HepG2 (cell line): Measurements from ENCODE around the gene ERICH6. TPM values are rescaled to one million over a fixed set of nuclear protein-coding genes. Genes with fewer than 3 reads are reported as not detected.

ENCODE experiments used
- ATAC-seq: fragments of 200-7000 bp; cut with Tn5 transposase; 3 replicates; pipeline ENCODE4 v1.9.1; 2020; ENCODE audit warnings: mild to moderate bottlenecking, moderate library complexity
- BruUV-seq: library from RNA; stranded (reverse); fragments of 400-500 nt; replicated peaks from 2 replicates; lab custom pipeline; 2021; lab: Mats Ljungman, UMichigan
- CTCF ChIA-PET: fragments of 300-600 bp; formaldehyde crosslinking; extraction: SDS; loops from one replicate; lab custom pipeline; 2021; ENCODE audit warnings: low total read pairs, inconsistent platforms, low intra/inter-chr PET ratio; lab: Yijun Ruan, JAX
- POLR2A ChIA-PET: fragments of 350-600 bp; sonication (Branson Sonifier 250); formaldehyde crosslinking; loops from one replicate; lab custom pipeline; 2020; ENCODE audit warnings: antibody characterized with exemption, inconsistent platforms; lab: Yijun Ruan, JAX
- DNase-seq: peaks from one replicate; pipeline ENCODE4 v3.0.0-alpha.2; 2015; ENCODE audit warnings: low spot score
- FAIRE-seq: peaks from 3 replicates; lab custom pipeline; 2011; peaks lifted over from hg19 to GRCh38; lab: Jason Lieb, UNC
- H2AFZ ChIP-seq: one replicate; pipeline ENCODE4 v1.6.1; 2011; ENCODE audit warnings: low read length, inconsistent platforms
- H3K27ac ChIP-seq: fragments of 300-600 bp; 3 replicates; pipeline ENCODE4 v1.8.0; 2011; ENCODE audit warnings: mixed run types, mild to moderate bottlenecking, mixed read lengths, low read length, inconsistent platforms; ENCODE audit not compliant: insufficient read depth; ENCODE audit errors: extremely low read length
- H3K27me3 ChIP-seq, 2 experiments: fragments of 200-600 bp in 1 of 2; 2 replicates in 1 of 2; 3 replicates in 1 of 2; pipeline versions ENCODE4 v1.6.0 to v1.8.0; 2011; ENCODE audit warnings: low read length in 2 of 2, mild to moderate bottlenecking in 2 of 2, moderate library complexity in 2 of 2, inconsistent platforms in 1 of 2; ENCODE audit not compliant: insufficient read depth in 2 of 2, control insufficient read depth in 1 of 2
- H3K36me3 ChIP-seq, 2 experiments: fragments of 200-600 bp in 1 of 2; replicated peaks in 1 of 2; 2 replicates in 1 of 2; 3 replicates in 1 of 2; pipeline versions ENCODE4 v1.5.1 to v1.8.0; 2011; ENCODE audit warnings: low read length in 2 of 2, inconsistent platforms in 1 of 2; ENCODE audit not compliant: insufficient read depth in 2 of 2, control insufficient read depth in 1 of 2
- H3K4me1 ChIP-seq: 2 replicates; pipeline ENCODE4 v1.5.1; 2012; ENCODE audit warnings: low read length, inconsistent platforms; ENCODE audit not compliant: insufficient read depth
- H3K4me2 ChIP-seq: 2 replicates; pipeline ENCODE4 v1.6.0; 2011; ENCODE audit warnings: low read depth, low read length, inconsistent platforms
- H3K4me3 ChIP-seq, 3 experiments: fragments of 200-600 bp in 1 of 3; sonication (generic), shearing (Covaris generic) in 1 of 3; replicated peaks in 1 of 3; 2 replicates each; pipeline ENCODE4 v1.5.1; 2011 to 2016; ENCODE audit warnings: low read length in 3 of 3, inconsistent platforms in 2 of 3, low read depth in 2 of 3, mild to moderate bottlenecking in 2 of 3, control low read depth in 1 of 3, mixed read lengths in 1 of 3; ENCODE audit not compliant: insufficient read depth in 1 of 3
- H3K79me2 ChIP-seq: one replicate; pipeline ENCODE4 v1.6.1; 2011; ENCODE audit warnings: low read length, inconsistent platforms; ENCODE audit not compliant: insufficient read depth
- H3K9ac ChIP-seq: 2 replicates; pipeline ENCODE4 v1.6.0; 2011; ENCODE audit warnings: mild to moderate bottlenecking, low read depth, low read length, inconsistent platforms; ENCODE audit not compliant: insufficient read depth
- H3K9me3 ChIP-seq: 2 replicates; pipeline ENCODE4 v1.5.1; 2012; ENCODE audit warnings: mild to moderate bottlenecking, low read length
- H4K20me1 ChIP-seq: 2 replicates; pipeline ENCODE4 v1.6.0; 2011; ENCODE audit warnings: inconsistent platforms, mild to moderate bottlenecking, low read length, moderate library complexity; ENCODE audit not compliant: insufficient read depth
- CCDC6 ChIP-seq: sonication (generic); formaldehyde crosslinking; IDR thresholded peaks from 2 replicates; pipeline ENCODE4 v1.8.1; 2022; ENCODE audit warnings: mild to moderate bottlenecking, missing genetic modification reagents, moderate library complexity
- HOXA3 ChIP-seq: sonication (generic); formaldehyde crosslinking; IDR thresholded peaks from 2 replicates; pipeline ENCODE4 v1.5.0; 2020; ENCODE audit warnings: missing genetic modification reagents
- HOXD1 ChIP-seq: sonication (generic); formaldehyde crosslinking; IDR thresholded peaks from 2 replicates; pipeline ENCODE4 v1.5.0; 2020; ENCODE audit warnings: missing genetic modification reagents
- NFE2 ChIP-seq: sonication (generic); formaldehyde crosslinking; IDR thresholded peaks from 2 replicates; pipeline ENCODE4 v1.4.0; 2020; ENCODE audit warnings: missing genetic modification reagents
- SYNCRIP ChIP-seq: fragments of 200-400 bp; formaldehyde crosslinking; IDR thresholded peaks from 2 replicates; pipeline ENCODE4 v1.6.1; 2018; ENCODE audit warnings: mild to moderate bottlenecking, low read depth, low read length; ENCODE audit not compliant: insufficient read depth
- TBL1XR1 ChIP-seq: fragments of 150-350 bp; IDR thresholded peaks from 2 replicates; pipeline ENCODE4 v1.6.1; 2014; ENCODE audit warnings: borderline replicate concordance, low read length; ENCODE audit not compliant: partially characterized antibody
- ZNF543 ChIP-seq: sonication (generic); formaldehyde crosslinking; IDR thresholded peaks from 2 replicates; pipeline ENCODE4 v1.4.0; 2020; ENCODE audit warnings: mild to moderate bottlenecking, missing genetic modification reagents
- ZNF607 ChIP-seq: sonication (generic); formaldehyde crosslinking; IDR thresholded peaks from 2 replicates; pipeline ENCODE4 v1.5.1; 2020; ENCODE audit warnings: missing genetic modification reagents, mild to moderate bottlenecking, borderline replicate concordance
- WGBS: methylation state at CpG from one replicate; pipeline ENCODE4 v1.1.6; 2017; ENCODE audit warnings: low lambda C conversion rate; 5-methylcytosine and 5-hydroxymethylcytosine counted together
- in situ Hi-C: cut with HindIII; loops from 2 replicates; pipeline ENCODE4 v1.10.0; 2017; ENCODE audit warnings: low pct_unique_long_range_greater_than_20kb; ENCODE audit not compliant: extremely low pct_ligation_motif_present
- intact Hi-C: fragments of 100-400 bp; cut with micrococcal nuclease; formaldehyde crosslinking; loops from one replicate; pipeline ENCODE4 v1.10.0; 2022; ENCODE audit not compliant: unreplicated experiment
- polyA plus RNA-seq, 8 experiments: library from polyadenylated mRNA; depleted of rRNA in 3 of 8; stranded (reverse) in 7 of 8; unstranded in 1 of 8; fragments of >200 nt; fragmentation: Illumina TruSeq in 4 of 8; extraction: Trizol in 4 of 8; gene quantifications; 2 replicates each; pipeline versions ENCODE4 v1.2.1 to v1.2.3, GENCODE V29; 2011 to 2016; ENCODE audit warnings: low read depth in 4 of 8, missing spikeins in 1 of 8, mixed read lengths in 1 of 8; ENCODE audit not compliant: insufficient read depth in 1 of 8
- total RNA-seq, 5 experiments: library from RNA; depleted of rRNA; stranded (reverse); fragments of >200 nt; fragmentation: Illumina TruSeq; extraction: Trizol; gene quantifications; 2 replicates each; pipeline ENCODE4 v1.2.3, GENCODE V29; 2016; ENCODE audit warnings: low read depth in 1 of 5
- TF ChIP-seq, protein P1 (sequence below): IDR thresholded peaks from 2 replicates; pipeline ENCODE4 v1.6.1; 2016; ENCODE audit warnings: mild to moderate bottlenecking
- TF ChIP-seq, protein P2 (sequence below): sonication (generic); formaldehyde crosslinking; IDR thresholded peaks from 2 replicates; pipeline ENCODE4 v1.5.0; 2020; ENCODE audit warnings: mild to moderate bottlenecking, missing genetic modification reagents
- TF ChIP-seq, protein P3 (sequence below): IDR thresholded peaks from 2 replicates; pipeline ENCODE4 v1.6.1; 2016
- TF ChIP-seq, protein P4 (sequence below): sonication (generic); formaldehyde crosslinking; IDR thresholded peaks from 2 replicates; pipeline ENCODE4 v1.4.0; 2020; ENCODE audit warnings: missing genetic modification reagents
- TF ChIP-seq, protein P5 (sequence below): IDR thresholded peaks from 2 replicates; pipeline ENCODE4 v1.4.0; 2020; ENCODE audit warnings: mild to moderate bottlenecking, missing genetic modification reagents

ERICH6 gene
- total and polyA plus RNA-seq, 2 of the 13 experiments (the other 11 are each of a cell fraction or from before 2014, with no cell fraction given) = 0.03 TPM; not detected in 1

DNA sequence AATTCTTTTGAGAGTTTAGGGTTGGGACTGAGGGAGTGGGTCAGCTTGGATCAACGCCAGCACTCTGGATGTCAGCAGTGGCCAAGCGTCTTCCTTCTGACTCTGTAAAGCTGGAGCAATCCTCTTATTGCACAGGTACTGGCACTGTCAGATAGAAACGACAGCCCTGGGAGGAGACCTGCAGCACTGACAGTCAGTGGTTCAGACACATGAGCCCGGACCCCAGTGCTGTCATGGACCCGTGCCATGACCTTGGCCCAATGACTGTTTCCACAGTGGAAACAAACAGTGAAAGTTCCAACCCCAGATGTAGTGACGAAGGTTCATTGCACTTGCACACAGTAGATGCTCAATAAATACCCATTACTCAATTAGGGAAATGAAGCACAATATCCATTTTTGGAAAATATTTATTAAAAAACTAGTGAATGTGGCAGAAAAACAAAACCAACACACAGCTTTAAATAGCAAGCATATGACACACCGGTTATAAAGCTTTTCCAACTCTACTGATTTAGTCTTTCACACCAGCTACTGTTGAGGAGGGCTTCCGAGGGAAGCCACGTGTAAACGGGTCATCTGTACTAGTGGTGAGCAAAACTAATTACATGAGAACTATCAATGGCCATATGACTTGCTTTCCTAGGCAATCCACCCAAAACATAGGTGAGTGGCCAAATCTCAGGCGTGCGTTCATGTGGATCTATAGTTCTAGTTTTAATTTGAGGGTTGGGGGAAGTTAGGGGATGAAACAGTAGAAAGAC is 37.2 kb upstream of the ERICH6 start:
- WGBS = 64% methylated on average over 8 of the region's 12 CpGs
- Histone ChIP-seq H4K20me1 (peaks cover 32% of the 10 kb centered on the region), H3K27me3 (no peaks in the 10 kb centered on the region), H3K79me2 (peaks cover 46% of the 10 kb centered on the region), H3K4me3 (no peak overlapping the region), H3K36me3 (peaks cover 6 to 36% of the 10 kb centered on the region in 2 experiments; a peak in 4 of 5 replicates), H3K9me3 (no peaks in the 10 kb centered on the region), H2AFZ (no peak overlapping the region), H3K4me1 (peaks cover 100% of the 10 kb centered on the region), H3K27ac (peak overlapping the region; percentile 99), H3K9ac (peak overlapping the region; percentile 80), H3K4me2 (peak overlapping the region; percentile 81; the same call in 1 of the 2 replicates)
- no TSS peak for BruUV-seq
- peak; percentile 90 for DNase-seq
- CTCF ChIA-PET = no interaction called here
- ATAC-seq = peak; percentile 66
- in situ Hi-C loops (no loop called here), intact Hi-C loops (no loop called here)
- peak; percentile 87 for FAIRE-seq
- POLR2A ChIA-PET = interaction anchor here (1.0 to 2.2 kb wide), 5 partner anchors 9 to 1356 kb away, joined by 3 to 30 read pairs (median 5); partner anchors contain the start of gene SIAH2
- TF ChIP-seq HOXA3 (CRISPR knock-in tag) (peak; percentile 79), SYNCRIP (no peak), TBL1XR1 (peak; percentile 33), ZNF543 (CRISPR knock-in tag) (peak; percentile 62), HOXD1 (CRISPR knock-in tag) (peak; percentile 50; the same call in 1 of the 2 replicates), CCDC6 (CRISPR knock-in tag) (0 out of 2 replicates have a peak, but pooled peaks have one; percentile 51), NFE2 (CRISPR knock-in tag) (no peak), ZNF607 (CRISPR knock-in tag) (peak; percentile 62; the same call in 1 of the 2 replicates)
- TF ChIP-seq, protein P1, sequence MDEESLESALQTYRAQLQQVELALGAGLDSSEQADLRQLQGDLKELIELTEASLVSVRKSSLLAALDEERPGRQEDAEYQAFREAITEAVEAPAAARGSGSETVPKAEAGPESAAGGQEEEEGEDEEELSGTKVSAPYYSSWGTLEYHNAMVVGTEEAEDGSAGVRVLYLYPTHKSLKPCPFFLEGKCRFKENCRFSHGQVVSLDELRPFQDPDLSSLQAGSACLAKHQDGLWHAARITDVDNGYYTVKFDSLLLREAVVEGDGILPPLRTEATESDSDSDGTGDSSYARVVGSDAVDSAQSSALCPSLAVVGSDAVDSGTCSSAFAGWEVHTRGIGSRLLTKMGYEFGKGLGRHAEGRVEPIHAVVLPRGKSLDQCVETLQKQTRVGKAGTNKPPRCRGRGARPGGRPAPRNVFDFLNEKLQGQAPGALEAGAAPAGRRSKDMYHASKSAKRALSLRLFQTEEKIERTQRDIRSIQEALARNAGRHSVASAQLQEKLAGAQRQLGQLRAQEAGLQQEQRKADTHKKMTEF (CRISPR knock-in tag) = peak; percentile 74; the same call in 1 of the 2 replicates
- TF ChIP-seq, protein P2, sequence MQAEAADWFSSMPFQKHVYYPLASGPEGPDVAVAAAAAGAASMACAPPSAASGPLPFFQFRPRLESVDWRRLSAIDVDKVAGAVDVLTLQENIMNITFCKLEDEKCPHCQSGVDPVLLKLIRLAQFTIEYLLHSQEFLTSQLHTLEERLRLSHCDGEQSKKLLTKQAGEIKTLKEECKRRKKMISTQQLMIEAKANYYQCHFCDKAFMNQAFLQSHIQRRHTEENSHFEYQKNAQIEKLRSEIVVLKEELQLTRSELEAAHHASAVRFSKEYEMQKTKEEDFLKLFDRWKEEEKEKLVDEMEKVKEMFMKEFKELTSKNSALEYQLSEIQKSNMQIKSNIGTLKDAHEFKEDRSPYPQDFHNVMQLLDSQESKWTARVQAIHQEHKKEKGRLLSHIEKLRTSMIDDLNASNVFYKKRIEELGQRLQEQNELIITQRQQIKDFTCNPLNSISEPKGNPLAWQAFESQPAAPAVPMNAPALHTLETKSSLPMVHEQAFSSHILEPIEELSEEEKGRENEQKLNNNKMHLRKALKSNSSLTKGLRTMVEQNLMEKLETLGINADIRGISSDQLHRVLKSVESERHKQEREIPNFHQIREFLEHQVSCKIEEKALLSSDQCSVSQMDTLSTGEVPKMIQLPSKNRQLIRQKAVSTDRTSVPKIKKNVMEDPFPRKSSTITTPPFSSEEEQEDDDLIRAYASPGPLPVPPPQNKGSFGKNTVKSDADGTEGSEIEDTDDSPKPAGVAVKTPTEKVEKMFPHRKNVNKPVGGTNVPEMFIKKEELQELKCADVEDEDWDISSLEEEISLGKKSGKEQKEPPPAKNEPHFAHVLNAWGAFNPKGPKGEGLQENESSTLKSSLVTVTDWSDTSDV = no peak
- TF ChIP-seq, protein P3, sequence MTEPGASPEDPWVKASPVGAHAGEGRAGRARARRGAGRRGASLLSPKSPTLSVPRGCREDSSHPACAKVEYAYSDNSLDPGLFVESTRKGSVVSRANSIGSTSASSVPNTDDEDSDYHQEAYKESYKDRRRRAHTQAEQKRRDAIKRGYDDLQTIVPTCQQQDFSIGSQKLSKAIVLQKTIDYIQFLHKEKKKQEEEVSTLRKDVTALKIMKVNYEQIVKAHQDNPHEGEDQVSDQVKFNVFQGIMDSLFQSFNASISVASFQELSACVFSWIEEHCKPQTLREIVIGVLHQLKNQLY (CRISPR knock-in tag) = 0 out of 2 replicates have a peak, but pooled peaks have one; percentile 19
- TF ChIP-seq, protein P4, sequence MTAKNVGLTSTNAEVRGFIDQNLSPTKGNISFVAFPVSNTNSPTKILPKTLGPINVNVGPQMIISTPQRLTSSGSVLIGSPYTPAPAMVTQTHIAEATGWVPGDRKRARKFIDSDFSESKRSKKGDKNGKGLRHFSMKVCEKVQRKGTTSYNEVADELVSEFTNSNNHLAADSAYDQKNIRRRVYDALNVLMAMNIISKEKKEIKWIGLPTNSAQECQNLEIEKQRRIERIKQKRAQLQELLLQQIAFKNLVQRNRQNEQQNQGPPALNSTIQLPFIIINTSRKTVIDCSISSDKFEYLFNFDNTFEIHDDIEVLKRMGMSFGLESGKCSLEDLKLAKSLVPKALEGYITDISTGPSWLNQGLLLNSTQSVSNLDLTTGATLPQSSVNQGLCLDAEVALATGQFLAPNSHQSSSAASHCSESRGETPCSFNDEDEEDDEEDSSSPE (CRISPR knock-in tag) = no peak
- TF ChIP-seq, protein P5, sequence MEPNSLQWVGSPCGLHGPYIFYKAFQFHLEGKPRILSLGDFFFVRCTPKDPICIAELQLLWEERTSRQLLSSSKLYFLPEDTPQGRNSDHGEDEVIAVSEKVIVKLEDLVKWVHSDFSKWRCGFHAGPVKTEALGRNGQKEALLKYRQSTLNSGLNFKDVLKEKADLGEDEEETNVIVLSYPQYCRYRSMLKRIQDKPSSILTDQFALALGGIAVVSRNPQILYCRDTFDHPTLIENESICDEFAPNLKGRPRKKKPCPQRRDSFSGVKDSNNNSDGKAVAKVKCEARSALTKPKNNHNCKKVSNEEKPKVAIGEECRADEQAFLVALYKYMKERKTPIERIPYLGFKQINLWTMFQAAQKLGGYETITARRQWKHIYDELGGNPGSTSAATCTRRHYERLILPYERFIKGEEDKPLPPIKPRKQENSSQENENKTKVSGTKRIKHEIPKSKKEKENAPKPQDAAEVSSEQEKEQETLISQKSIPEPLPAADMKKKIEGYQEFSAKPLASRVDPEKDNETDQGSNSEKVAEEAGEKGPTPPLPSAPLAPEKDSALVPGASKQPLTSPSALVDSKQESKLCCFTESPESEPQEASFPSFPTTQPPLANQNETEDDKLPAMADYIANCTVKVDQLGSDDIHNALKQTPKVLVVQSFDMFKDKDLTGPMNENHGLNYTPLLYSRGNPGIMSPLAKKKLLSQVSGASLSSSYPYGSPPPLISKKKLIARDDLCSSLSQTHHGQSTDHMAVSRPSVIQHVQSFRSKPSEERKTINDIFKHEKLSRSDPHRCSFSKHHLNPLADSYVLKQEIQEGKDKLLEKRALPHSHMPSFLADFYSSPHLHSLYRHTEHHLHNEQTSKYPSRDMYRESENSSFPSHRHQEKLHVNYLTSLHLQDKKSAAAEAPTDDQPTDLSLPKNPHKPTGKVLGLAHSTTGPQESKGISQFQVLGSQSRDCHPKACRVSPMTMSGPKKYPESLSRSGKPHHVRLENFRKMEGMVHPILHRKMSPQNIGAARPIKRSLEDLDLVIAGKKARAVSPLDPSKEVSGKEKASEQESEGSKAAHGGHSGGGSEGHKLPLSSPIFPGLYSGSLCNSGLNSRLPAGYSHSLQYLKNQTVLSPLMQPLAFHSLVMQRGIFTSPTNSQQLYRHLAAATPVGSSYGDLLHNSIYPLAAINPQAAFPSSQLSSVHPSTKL (CRISPR knock-in tag) = peak; percentile 92
